ENCODE results near the gene PTF1A.

PTF1A gene, protein sequence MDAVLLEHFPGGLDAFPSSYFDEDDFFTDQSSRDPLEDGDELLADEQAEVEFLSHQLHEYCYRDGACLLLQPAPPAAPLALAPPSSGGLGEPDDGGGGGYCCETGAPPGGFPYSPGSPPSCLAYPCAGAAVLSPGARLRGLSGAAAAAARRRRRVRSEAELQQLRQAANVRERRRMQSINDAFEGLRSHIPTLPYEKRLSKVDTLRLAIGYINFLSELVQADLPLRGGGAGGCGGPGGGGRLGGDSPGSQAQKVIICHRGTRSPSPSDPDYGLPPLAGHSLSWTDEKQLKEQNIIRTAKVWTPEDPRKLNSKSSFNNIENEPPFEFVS

DNA sequence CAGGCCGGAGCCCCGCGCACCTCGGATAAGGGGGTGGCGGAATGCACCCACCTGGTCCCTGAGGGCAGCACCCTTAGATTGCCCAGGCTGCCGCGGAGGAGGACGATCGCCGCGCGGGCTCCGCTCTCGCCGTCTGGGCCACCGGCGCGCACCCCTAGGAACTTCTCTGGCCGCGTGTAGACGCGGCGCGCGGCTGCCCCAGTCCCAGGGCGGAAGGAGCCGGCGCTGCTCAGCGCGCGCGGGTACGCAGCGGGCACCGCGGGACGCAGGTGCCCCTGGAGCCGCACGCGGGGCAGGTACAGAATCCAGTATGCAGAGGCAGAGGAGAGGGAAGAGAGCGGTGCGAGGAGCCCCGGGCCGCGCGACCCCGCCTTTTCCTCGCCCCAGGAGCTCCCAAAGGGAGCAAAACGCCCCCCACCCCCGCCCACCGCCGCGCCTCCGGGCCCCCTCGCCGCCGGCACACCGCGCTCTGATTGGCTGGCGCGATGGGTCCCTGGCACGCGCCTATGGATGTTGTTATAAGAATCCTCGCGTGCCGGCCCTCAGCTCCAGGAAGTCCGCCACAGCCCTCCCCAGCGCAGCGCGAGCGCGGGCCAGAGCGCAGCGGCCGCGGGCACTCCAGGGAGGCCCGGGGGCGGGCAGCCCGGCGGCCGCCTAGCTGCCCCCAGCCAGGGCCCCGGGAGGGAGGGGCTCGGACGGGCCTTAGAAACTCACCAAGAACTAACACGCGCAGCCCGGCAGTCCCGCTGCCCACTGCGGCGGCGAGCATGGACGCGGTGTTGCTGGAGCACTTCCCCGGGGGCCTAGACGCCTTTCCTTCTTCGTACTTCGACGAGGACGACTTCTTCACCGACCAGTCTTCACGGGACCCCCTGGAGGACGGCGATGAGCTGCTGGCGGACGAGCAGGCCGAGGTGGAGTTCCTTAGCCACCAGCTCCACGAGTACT is at the start of gene PTF1A:
PTF1A (plus strand) TSS at position 549 of the 948 bp plus-strand sequence; CDS start at position 768, 219 bp downstream.
- no peak for DNase-seq (ENCODE audit: low read depth, low spot score)

DNA sequence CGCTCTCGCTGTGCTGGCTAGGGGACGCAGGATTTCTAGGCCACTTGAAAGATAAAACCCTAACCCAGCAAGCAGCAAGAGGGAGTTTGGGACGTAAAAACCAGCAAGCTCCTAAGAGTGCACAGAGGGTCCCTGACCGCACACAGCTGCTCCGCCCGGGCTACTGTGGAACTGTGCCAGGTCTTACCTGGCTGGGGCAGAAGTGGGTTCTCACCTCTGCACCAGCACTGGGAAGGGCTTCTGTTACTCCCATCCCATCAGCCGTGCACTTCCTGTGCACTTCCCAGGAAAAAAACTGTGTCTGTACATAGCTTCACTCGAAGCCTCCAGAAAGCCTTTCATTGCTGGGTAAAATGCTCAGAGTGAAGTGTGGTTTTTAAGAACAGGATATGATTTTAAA is 45.9 kb upstream of the PTF1A start:
- DNase-seq (ENCODE audit: low read depth, low spot score) = no peak

DNA sequence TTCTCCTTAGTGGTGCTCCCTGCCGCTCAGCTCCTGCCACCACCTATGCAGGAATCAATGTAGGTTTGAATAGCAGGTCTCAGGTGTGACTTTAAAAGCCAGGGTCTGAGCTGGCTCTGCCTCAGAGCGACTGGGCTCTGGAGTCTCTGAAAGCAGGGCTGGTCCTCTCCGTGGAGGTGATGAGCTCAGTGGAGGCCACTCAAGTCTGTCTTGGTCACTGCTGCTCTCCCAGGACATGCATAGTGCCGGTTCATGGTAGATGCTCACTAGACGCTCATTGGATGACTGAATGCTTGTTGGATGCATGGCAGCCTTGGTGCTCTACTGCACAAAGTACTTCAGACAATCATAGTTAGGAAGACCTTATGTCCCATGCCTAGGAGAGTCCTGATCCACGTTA is 45.1 kb upstream of the PTF1A start:
- no peak for DNase-seq (ENCODE audit: low read depth, low spot score)

DNA sequence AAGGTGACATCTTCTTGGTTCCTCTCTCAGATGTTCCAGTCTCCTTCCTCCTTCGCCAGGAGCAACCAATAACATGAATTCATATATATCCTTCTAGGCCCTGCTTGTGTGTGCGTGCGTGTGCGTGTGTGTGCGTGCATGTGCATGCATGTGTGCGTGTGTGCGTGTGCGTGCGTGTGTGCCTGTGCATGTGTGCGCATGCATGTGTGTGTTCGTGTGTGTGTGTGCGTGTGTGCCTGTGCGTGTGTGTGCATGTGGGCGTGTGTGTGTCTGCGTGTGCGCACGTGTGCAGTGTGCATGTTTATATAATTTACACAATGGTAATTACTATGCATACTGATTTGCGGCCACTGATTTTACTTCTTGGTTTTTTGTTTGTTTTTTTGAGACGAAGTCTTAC is 43.9 kb upstream of the PTF1A start:
- DNase-seq (ENCODE audit: low read depth, low spot score) = no peak

DNA sequence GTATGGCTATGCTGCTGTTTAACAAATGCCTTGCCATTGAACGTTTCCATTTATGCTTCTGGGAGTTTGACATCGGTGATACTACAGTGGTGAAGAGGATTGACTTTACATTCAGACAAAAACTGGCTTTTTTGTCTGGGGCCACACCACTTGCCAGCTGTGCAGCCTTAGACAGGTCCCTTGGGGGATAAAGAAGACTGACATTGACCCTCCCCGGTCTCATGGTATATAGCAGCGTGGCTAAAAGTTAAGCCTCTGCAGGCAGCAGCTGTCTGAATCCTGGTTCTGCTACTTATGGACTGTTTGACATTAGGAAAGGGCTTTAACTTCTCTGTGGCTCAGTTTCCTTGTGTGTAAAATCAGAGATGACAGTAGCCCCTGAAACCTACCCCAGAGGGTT is 42.0 kb upstream of the PTF1A start:
- DNase-seq (ENCODE audit: low read depth, low spot score) = no peak

DNA sequence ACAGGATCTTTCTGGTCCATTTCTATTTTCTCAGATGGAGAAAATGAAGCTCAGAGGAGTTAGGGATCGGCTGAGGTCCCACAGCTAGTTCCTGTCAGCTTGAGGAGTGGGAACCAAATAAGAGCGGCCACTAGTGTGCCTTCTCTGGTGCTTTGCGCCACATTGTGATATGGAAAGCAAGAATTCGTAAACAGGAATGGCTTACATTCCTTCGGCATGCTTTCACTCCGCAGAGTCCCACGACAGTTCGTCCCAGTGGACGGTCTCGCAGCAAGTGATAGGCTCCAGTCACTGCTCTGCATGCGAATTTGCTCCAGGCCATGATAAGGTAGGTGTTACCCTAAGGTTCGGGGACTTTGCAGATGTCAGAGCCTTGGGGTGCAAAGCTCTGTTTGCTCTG is 41.5 kb upstream of the PTF1A start:
- DNase-seq (ENCODE audit: low read depth, low spot score) = no peak

DNA sequence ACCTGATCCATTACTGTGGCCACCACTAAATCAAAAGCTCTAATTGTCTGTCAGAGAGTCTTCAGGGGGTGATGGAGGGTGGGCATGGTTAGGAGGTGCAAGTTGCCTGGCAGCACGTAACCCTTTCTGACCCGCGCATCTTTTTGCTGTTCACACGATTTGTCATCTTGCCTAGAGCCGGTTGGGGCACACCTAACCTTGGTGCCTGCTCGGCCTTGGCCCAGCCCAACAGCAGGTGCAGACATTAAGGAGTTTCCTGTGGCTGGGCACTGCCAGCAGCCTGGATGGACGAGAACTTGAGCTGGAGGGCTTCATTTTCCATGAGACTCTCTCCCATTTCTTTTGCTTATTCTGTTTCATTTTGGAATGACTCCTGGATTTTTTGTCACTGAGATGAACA is 41.0 kb upstream of the PTF1A start:
- no peak for DNase-seq (ENCODE audit: low read depth, low spot score)

DNA sequence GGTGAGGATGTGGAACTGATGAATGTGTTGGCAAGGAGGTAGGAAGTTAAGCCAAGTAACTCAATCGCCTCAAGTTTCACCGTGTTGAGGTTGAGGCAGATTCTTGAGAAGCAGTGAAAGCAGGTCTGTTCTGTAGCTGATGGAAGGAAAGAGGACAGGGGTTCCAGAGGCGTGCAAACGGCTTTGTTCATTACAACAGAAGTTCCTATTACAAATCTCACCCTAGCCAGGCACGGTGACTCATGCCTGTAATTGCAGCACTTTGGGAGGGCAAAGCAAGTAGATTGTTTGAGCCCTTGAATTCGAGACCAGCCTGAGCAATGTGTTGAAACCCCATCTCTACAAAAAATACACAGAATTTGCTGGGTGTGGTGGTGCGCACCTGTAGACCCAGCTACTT is 36.9 kb upstream of the PTF1A start:
- DNase-seq (ENCODE audit: low read depth, low spot score) = no peak

DNA sequence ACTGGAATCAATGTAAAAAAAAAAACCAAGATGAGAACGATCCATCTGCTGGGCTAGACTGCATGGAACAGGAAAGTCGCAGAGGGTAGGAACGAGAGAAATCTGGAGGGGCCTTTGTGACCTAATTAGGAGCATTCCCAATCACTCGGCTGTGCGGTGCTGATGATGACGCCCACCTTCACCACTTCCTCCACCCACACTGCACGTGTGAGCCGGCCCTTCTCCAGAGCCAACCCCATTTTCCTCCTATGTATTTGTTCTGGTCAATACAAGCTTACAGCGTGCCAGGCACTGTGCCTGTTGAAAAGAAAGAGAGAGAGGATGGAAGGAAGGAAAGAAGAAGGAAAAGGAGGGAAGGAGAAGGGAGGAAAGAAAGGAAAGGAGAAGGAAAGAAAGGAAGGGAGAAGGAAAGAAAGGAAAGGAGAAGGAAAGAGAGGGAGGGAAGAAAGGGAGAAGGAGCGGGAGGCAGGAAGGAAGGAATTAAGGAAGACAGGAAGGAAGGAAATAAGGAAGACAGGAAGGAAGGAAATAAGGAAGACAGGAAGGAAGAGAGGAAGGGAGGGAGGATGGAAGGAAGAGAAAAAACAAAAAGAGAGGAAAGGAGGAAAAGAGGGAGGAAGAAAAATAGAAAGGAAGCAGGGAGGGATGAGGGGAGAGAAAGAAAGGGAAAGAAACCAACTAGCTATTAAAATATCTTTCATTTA is 35.5 kb upstream of the PTF1A start:
- no peak for DNase-seq (ENCODE audit: low read depth, low spot score)

DNA sequence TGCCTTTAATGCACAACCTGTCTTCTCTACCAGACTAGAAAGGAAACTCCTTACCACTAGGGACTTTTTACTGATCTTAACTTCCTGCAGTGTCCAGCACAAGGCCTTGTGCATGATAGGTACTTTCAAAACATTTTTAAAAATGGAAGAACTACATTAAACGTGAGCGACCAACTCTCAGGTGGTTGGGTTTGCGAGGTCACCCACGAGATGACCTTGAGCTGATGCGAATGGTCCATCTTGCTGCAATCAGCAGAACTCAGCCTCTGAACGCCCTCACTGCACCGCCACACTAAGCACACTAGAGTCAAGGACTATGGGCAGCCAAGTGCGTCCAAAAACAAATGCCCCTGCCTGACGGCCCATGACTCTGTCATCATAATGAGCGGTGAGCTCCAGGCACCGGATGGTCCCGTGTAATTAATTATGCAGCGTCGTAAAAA is 34.9 kb upstream of the PTF1A start:
- no peak for DNase-seq (ENCODE audit: low read depth, low spot score)

DNA sequence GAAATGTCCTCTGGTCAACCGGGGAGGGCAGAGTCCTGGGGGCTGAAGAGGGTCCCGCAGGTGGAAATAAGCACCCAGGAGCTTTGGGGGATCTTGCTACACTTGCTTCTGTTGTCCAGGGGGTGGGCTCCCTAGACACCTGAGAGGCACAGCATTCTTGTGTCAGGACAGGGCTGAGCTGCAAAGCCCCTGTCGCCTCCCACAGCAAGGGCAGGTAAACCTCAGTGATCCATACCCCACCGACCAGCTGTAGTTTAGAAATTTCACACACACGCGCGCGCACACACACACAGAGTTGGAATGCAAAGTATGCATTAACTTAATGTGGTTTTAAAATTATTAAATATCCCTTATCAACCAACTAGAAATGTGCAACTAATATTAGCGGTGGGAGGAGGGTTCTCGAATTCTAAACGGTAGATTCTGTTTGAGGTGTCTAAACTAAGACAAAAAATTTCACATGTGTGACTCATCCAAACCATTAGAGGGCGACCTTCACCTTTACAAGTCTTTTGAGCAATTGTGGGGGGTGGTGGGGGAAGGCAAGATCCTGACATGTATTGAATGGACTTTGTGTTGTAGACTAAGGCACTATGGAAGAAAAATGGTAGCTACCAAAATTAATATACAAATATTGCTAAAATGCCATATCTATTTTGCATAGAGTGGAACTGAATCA is 34.3 kb upstream of the PTF1A start:
- DNase-seq (ENCODE audit: low read depth, low spot score) = no peak

DNA sequence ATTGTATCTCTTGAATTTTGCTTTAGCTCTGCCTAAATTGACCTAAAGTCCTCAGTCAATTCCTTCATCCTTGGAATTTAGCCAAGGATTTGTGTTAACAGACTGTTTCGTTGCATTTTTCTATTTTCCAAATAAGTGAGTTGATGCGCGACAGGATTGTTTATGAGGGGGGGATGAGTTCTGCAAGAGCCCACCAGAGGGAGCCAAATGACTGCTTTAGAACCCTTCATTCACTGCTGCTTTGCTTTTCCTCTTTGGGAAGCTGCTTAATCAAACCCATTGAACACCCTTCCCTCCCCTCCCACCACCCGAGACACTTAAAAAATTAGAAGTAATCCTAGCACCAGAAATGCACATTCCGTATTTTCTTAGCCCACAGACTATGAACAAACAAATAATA is 33.7 kb upstream of the PTF1A start:
- DNase-seq (ENCODE audit: low read depth, low spot score) = no peak

DNA sequence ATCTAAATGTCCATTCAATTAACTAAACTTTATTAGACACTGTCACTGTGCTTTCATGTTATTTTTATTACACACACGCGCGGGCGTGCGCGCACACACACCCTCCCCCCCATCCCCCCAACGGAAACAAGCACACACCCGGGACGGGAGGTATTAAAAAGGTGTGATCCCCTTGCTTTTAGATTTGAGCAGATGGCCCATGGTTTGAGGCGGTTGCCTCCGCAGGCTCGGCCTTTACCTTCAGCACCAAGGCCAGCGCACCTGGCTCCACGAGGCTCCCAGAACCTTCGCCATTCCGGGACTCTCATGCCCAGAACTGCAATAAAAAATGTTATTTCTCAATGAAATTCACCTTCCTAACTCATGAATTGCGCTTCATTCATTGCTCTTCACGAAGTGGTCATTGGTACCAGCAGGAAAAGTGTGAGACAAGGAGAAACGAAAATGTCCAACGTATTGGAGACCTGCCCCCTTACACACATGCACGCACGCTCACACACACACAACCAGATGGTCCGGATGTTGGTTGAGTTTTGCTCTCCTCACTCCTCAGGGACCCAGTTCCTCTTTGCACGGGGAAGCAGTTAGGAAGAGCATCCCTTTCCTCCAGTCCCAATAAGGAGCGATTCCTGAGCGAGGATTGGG is 20.8 kb upstream of the PTF1A start:
- DNase-seq (ENCODE audit: low read depth, low spot score) = no peak

DNA sequence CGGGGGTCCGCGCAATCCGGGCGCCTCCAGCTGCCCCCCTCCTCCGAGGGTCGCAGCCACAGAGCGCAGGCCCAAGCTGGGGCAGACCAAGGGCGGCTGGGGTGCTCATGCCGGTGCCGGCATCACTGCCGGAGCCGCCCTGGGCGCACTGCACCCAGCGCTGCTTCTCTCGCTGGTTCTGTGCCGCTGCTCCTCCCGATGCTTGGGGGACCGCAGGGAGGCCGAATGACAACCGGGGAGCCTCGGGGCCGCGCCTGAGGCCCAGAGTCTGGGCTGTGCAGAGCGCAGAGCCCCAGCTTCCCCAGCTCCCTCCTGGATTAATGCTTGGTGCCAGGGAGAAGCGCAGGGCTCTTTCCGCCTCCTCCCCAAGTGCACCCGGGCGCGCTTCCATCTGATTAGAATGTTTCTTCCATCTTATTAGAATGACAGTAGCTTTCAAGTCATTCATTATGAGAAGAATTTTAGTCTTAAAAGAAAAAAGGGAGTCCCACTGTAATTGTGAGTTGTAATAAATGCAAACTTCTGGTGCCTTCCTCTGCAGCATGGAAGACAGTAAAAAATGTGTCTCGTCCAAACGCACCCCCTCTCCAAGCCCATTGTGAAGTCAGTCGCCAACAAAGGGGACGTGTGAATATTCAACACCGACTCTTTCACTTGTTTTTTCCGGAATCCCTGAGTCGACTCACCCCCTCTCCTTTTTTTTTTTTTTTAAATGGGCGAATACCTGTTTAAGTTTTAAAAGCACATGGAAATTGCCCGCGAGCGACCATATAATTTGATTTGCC is 19.5 kb upstream of the PTF1A start:
- DNase-seq (ENCODE audit: low read depth, low spot score) = no peak

DNA sequence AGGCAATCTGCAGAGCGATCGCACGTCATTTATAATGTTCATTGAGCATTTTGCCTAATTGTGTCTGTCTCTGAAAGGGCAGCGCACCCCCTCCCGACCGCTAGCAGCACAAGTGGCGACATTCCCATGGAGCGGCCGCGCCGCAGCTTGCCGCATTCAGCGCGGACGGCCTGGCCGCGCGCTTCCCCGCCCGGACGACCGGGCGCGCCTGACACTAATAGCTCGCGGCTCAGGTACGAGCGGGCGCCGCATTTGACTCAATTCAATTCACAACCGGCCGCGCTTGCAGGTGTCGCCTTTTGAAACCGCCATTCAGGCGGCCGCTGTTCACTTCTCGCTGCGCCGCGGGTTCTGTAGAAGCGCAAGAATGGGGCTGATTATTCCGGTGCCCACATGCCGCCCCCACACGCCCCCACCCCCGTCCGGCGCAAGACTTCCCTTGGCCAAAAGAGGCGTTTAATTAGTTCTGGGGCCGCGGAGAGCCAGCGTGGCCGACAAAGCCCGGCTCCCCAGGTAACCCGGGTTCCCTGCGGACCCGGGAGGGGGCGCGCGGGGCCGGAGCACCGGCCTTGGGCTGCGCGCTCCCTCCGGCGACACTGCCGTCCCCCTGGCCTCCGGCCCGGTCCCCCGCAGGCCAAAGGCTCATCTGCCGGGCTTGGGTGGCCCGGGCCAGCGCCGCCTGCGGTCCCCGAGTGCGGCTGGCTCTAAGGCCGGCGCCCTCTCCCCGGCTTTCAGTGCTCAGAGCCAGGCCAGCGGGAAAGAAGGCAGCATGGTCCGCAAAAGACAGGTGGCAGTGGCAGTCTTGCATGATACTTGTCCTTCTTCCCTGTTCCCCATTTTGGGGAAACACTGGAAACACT is 18.7 kb upstream of the PTF1A start:
- DNase-seq (ENCODE audit: low read depth, low spot score) = no peak

DNA sequence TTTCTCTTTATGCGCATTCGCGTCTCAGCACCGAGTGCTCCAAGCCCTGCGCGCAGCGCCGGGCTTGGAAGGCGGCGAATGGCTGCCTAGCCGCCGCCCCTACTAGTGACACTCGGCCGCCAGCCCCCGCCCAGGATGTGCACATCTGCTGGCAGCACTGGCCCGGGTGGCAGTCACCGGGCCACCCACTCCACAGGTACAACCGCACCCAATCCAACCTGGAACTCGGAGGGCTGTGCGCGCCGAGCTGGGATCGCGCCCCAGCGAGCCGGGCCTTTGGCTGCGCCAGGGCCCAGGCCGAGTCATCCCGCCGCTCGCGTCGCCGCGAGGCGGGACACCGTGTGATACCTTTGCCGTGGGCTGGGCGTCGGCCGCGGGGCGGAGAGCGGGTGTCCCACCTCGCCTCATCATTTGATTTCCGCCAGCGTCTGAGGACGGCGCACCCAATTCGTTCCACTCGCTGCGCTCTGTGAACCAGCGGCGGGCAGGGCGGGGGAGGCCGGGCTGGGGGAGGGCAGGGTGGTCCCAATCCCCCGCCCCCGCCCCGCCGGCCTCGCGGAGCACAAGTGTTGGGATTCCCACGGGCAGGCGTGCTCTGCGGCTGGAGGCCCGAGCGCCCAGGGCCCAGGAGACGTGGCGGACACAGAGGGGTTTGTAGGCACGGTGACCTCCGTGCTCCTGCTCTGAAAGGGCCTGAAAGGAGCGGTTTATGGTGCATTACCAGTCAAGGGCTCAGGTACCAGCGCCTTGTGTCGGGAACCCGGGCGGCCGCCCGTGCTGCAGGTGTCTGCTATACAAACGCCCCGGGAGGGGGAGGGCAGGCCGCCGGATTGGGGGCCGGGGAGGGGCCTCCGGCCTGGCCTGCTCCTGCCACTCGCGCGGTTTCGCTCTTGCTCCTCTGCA is 17.8 kb upstream of the PTF1A start:
- no peak for DNase-seq (ENCODE audit: low read depth, low spot score)

DNA sequence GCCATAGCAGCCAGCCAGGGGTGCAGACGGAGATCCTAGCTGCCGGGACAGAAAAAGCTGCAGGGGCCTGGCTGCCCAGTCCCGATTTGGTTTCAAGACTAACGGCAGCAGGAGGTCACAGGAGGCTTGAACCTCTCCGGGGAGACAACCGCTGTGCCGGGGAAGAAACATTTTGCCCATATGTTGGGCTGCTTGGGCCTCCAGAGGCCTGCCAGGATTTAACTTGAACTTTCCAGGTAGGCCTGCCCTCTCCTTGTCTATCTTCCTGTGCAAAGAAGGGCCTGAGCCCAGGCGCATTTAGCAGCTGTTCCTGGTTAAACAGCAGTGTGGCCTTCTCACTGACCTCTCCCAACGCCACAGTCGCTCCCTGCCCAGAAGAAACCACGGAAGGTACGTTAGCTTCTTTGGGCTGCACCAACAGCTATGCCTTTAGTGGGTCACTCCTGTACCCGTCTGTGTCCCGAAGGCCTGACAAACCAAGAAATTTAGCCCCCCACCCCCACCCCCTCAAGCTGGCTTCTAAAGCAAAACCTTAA is 17.1 kb upstream of the PTF1A start:
- DNase-seq (ENCODE audit: low read depth, low spot score) = no peak

DNA sequence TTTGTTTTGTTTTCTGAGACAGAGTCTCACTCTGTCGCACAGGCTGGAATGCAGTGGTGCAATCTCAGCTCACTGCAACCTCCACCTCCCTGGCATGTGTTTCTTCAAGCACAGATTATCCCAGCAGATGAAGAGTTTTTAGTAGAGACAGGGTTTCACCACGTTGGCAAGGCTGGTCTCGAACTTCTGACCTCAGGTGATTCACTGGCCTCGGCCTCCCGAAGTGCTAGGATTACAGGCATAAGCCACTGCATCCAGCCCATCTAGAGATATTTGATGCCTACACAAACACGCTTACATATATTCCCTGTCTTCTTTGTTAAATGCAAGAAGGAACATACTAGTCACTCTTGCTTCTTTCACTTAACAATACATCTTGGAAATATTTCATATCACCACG is 5.9 kb upstream of the PTF1A start:
- no peak for DNase-seq (ENCODE audit: low read depth, low spot score)

All from activated naive CD8-positive, alpha-beta T cell treated with anti-CD3 and anti-CD28 coated beads, Interleukin-2, amount 50 U/mL, for 16 hours (primary cell).